DMS53 treated with DMSO at 0.1 percent for 48 hours (cell line): Measurements from ENCODE around the gene DOCK4.
A peak's percentile ranks its signal among the peaks of the same experiment; 100 is the strongest.

Experiments
- DNase-seq: peaks from one replicate; lab custom pipeline; 2025; ENCODE audit not compliant: unreplicated experiment; lab: John Stamatoyannopoulos, UW

Gene DOCK4

DNA sequence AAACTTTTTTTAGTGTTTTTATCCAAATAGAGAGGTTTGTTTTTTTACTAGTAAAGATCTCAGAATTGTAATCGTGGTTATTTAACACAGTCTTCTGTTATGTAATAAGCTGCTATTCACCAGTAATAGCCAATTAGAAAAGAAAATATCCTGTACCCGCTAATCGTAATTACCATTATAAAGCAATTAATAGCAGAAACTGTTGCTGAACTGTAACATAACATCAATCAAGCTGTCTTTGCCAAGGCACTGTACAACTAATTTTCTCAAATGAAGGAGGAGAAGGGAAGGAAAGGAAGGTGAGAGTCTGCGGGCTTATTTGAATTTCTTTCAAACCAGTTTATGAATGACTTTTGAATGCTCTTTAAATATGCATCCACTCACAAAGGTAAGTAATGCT lies 9.6 kb upstream of the DOCK4 start:
- DNase-seq: no peak

DNA sequence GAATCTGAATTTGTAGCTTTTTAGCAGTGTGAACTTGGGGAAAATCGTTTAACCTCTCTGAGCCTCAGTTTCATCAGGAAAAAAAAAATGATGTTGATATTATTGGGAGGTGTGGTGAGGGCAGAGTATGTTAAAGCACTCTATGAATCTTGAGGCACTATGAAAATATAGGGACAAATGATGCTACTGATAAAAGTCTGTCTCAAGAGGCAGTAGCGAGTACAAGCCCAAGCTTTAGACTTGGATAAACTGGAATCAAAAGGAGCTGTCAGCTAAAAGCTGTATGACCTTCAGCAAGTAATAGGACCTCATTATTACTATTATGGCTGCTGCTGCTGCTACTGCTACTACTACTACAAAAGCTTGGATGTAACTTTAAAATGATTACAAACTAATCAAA lies 8.7 kb upstream of the DOCK4 start:
- DNase-seq: no peak

DNA sequence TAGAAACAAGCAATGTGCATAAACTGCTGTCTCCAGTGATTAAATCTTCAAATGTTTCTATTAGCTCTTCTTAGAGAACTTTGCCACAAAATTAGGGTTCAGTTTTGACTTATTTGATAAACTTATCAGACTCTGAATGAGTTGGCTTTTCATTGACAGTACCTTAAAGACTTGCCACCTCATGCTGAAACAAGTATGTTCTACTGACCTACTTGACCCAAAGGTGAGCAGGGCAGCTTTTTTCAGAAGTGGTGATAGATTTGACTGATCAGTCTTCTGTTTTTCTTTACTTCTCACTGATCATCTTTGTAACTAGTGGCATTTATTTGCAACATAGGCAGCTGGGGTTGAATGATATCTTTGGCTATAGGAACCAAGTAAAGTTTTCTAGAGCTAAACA lies 8.1 kb upstream of the DOCK4 start:
- DNase-seq: no peak

DNA sequence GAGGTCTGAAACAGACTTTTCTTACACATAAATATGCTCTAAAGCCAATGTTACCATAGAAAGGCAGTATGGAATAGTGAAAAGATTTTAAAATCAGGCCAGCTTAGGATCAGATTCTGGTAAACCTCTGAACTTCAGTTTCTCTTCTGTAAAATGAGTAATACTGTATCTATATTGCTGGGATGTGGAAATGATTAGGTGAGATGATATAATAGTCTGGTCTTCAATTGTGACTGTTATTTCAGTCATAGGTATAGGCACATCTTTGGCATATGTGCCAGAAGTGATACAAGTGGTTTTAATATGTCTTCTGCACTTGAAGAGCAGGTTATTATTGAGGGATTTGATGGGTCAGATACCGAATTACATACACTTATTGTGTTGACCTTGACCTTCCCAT lies 7.5 kb upstream of the DOCK4 start:
- DNase-seq: no peak

DNA sequence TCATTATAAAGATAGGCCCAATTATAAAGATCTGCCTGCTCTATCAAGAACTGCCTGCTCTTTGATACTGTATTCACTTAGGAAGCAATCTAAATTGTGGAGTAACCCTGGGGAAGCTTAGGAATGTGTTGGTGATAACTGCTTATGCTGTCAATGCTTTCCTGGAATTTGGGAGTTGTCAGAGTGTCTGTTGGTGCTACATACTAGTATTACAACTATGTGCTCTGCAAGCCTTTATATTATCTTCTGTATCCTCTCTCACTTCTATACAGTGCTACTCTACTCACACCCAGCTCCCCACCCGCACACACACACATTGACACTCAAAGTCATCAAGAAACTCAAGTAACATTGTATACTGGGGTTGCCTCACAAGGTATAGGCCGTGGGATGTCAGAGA lies 6.4 kb upstream of the DOCK4 start:
- DNase-seq: no peak

DNA sequence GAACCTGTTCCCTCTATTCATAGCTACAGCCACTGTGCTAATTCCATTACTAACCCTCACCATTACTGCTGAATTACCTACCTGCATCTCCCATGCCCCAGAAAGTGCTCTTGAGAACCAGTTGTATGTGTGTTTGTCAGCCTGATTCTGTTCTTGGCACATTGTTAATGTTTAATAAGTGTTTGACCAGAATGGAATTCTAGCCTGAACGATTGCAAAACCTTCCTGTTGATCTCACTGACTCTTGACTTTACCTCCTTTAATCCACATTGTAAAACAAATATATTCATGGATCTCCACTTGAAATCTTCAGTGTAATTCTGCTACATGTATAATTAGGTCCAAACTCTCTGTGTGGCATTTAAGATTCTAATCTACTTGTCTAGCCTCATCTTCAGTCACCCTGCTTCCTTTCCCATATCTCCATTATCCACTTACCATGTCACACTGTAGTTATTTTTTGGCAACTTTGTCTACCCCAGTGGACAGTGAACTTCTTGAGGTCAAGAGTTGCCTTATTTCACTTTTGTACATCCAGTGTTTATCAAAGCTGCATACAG lies 5.2 kb upstream of the DOCK4 start:
- DNase-seq: peak; percentile 72

DNA sequence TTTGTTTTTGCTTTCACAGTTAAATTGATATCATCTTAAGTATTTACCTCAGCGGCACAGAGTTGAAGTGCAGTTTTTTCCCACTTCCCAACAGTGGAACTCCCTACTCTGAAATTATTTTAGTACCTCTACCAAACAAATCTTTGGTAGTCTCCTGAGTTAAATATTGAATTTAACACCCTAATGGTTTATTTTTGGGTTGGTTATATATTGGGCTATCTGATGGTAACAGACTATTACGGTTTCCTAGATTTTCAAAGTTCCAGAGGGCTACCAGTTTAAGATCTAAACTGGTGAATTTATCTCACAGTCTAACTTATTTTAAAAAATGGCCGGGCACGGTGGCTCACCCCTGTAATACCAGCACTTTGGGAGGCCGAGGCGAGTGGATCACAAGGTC lies 1.6 kb upstream of the DOCK4 start:
- no peak for DNase-seq

DNA sequence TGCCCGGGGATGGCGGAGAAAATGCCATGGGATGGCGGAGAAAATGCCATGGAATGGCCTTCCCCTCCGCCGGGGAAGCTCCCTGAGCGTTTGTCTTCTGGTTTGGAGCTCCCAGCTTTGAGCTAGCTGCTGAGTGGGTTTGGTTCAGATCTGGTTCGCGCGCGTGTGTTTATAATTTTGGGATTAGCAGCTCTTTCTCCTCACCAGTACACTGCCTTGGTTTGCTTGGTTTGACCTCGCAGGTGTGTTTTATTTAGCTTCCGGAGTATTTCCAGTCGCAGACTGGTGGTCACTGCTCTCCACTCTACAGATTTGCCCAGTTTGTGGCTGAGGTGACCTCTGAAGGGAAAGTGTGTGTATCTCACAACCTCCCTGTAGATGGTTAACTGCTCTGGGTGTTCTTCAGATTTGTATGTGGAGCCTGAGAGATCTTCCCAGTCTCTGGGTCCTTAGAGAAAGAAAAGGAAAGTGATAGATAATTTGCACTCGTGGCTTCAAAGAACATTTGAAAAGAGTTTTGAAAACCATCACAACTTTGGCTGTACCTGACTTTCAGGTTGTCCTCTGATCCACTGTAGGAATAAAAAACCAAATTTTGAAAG lies 893 bp upstream of the DOCK4 start:
- peak; percentile 60 for DNase-seq

DNA sequence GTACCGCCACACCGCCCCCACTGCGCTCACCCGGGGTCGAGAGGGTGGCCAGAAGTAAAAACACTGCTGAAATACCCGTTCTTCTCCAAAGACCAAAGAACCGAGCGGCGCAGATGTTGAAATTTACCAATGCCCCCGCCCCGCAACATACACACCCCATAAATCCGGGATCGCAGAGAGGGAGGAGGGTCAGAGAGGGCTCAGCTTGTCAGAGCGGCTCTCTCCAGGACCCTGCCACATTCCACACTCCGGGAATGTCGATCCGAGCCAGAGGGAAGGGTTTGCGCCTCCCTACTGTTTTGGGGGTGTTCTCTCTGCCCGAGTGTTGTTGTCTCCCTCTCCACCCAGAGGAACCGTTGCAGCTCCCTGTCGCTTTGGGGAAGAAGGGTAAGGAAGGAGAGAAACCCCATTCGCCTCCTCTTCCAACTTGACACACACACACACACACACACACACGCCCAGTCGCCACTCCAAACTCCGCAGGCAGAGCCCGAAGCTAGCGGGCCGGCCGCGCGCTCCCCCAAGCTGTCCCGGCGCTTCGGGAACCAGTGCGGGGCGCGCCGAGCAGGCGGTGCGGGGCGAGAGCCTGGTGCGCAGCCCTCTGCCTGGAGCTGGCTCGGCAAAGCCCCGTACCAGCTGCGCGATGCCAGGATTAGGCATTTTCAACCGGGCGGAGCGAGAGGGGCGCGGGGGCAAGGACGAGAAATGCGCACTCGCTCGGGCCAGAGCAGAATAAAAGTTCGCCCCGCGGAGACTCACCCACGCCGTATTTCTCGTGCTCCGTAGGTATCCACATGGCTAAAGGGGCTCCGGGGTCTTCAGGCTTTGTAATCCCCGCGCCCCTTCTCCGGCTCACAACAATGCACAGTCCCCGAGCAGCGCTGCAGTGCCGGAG lies 609 bp downstream of the DOCK4 start:
- peak; percentile 55 for DNase-seq

DNA sequence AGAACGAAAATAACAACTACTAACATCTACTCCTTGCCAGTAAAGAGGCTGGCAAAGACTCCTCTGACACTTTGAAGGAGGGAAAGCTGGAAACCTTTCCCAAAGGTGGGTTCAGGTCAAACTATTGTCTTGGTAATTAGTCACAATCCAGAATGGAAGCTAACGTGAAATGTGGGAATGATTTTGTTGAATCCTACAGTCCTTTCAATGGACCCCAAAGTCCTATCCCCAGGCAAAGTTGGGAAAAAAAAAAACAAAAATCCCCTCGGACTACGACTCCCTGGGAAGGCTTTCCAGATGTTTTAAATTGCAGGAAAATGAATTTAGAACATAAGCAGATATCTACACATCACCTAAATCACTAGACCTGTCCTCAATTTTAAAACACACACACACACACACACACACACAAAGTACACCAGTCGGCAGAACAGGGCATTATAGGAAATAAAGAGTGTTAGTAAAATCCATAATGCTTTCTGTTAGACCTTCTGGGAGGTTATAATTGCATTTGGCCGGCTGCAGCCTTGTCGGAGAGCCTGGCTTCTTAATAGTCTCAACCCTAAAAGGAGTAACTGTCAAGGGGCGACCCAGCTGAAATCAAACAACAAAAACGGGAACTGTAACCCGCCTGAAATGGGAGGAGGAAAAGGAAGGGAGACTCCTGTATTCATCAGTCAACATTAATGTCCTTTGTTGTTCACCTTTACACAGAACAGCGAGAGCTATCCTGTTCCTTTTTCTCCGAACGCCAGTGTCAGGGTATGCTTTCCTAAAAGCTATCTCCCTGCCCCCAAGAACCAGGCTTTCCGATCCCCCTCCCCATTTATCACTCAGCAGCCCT lies 1.5 kb downstream of the DOCK4 start:
- DNase-seq: peak; percentile 53

DNA sequence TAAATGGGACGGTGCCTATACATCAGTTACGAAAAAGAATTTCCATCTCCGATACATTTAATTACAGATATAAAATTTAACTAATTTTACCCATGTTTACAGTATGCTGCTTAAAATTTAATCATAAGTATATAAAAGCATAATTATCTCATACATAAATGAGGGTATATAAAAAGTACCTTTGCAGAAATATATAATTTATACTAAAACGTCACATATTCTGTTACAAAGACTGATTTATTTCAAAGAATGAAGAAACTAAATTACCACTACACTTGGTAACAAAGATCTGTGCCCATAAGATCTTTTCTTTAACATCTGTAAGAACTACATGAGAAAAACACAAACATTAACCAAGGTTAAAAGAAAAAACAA lies 2.8 kb downstream of the DOCK4 start:
- DNase-seq: no peak

DNA sequence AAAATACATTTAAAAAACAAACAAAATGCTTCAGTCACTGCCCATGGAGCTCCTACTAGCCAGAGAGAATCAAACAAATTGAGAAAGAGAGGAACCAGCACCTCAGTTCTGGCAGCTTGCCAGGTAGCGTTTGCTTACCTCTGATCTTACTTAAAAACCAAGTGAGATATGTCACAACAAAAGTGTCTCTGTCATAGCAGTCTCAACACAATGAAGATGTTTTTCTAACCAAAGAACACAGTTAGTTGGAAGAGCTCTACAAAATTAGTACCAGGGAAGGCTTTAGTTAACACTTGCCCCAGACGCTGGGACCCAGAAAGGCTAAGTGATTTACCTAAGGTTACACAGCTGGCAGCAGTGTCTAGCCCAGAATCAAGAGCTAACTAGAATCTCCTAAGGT lies 3.4 kb downstream of the DOCK4 start:
- peak; percentile 36 for DNase-seq

DNA sequence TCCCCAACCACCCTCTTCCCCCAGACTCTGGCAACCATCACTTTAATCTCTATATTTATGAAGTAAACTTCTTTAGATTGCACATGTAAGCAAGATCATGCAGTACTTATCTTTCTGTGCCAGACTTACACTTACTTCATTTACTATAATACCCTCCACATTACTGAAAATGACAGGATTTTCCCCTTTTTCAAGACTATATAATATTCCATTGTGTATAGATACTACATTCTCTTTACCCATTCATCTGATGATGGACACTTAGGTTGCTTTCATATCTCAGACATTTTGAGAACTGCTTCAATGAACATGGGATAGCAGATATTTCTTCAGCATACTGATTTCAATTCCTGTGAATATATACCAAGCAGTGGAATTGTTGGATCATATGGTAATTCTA lies 4.4 kb downstream of the DOCK4 start:
- no peak for DNase-seq

DNA sequence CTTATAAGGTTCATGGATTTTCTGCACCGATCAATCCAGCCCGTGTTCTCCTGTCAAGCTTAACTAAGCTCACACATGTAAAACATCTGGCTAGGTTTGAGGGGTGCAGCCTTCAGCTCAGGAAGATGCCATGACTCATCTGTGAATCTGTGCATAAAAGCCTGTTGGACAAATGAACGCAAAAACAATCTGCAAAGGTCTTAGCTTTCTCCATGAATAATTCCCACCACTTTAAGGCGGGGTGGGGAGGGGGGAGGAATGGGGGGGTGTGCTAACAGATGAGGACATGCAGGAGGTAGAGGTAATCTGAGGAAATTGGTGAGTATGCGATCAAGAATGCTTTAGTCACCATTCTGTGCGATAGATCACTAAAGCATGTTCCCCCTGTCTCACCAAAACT lies 4.8 kb downstream of the DOCK4 start:
- no peak for DNase-seq

DNA sequence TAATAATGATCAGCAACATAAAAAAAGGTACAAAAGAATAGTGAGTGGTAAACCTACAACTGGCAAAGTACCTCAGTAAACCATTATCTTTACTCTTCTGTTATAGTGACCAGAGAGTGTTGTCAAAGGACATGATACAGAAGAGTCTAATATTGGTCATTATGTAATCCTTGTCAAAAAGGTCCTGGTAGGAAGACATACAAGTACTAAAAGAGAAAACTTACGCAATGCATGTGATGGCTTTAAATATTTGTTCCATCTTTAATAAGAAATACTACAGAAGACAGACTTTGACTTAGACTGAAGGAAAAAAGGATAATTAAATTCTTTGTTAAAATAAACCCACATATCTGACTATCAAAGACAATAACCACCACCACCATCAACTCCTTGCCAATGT lies 6.5 kb downstream of the DOCK4 start:
- DNase-seq: no peak

DNA sequence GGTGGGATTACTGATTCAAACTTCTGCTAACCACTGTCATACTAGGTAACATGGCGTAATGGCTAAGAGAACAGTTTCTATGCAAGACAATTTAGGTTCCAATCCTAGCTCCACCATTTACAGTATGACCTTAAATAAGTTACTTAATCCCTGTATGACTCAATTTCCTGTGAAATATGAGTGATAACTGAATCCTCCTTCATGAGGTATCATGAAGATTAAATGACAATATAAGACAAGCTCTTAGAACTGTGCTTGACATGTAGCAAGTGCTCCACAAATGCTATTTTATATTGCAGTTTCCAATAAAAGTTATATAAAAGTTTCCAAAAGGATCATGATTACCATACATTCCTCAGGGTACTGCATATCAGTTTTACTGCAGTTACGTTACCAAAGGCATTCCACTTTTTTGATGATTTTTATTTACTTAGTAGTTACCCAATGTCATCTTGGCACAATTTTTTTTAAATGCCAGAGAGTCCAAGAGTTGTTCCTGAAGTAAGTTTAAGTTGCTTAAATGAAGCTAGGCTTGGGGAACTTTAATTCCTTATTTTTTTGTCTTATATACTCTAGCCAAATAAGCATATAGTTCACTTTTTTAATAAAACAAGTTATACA lies 7.1 kb downstream of the DOCK4 start:
- peak; percentile 41 for DNase-seq

DNA sequence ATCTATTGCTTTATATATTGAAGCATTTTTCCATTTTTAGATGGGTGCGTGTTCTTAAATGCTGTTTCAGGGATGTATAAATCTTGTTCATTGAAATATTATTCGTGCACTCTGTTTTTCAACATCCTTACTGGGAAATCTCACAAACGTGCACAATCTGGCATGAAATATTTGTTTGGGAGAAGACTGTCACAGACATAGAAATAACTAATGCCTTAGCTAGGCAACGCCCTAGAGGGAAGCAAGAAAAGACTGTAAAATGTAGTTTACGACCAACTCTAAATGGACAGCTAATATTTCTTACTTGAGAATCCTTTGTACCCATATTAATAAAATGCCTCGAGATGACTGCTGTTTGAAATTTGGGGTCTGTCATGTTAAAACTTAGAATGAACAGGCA lies 8.9 kb downstream of the DOCK4 start:
- DNase-seq: no peak

DNA sequence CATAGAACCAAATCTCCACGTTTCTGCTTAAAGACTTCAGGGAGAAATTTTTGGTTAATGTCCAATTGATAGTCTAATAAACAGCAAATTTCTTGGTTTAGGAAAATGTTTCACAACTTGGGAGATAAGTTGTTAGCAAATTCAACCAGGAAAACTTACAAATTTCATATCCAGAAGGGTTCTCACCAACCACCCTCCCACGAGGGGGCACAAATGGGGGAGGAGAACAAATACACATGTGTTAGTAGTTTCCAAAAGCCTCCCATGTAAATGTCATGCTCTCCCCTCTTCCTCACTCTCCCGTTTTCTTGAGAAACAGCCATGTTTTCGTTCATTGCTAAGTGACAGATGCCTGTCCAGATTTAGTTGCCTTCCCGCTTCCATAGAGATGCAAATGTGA lies 10.5 kb downstream of the DOCK4 start:
- no peak for DNase-seq

DNA sequence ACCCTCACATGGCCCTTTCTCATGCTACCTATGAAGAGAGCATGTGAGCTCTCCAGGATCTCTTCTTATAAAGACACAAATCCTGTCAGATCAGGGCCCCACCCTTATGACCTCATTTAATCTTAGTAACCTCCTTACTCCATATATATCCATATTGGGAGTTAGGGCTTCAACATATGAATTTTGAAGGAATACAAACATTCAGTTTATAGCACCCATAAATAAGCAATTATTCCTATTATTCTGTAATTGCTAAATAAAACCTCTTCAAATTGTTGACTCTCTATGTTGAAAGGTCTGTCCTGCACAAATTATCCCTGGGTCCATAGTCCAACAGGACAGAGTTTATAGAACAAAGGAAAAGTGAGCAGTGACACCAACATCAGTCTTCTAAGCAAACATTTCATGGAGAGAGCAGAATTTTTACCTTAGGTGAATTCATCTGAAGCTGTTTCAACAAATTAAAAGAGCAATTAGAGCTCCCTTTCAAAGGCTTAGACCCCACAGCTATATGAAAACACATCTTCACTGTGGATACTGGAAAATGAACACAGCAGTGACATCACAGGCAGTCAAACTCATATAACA lies 12.2 kb downstream of the DOCK4 start:
- peak; percentile 91 for DNase-seq

DNA sequence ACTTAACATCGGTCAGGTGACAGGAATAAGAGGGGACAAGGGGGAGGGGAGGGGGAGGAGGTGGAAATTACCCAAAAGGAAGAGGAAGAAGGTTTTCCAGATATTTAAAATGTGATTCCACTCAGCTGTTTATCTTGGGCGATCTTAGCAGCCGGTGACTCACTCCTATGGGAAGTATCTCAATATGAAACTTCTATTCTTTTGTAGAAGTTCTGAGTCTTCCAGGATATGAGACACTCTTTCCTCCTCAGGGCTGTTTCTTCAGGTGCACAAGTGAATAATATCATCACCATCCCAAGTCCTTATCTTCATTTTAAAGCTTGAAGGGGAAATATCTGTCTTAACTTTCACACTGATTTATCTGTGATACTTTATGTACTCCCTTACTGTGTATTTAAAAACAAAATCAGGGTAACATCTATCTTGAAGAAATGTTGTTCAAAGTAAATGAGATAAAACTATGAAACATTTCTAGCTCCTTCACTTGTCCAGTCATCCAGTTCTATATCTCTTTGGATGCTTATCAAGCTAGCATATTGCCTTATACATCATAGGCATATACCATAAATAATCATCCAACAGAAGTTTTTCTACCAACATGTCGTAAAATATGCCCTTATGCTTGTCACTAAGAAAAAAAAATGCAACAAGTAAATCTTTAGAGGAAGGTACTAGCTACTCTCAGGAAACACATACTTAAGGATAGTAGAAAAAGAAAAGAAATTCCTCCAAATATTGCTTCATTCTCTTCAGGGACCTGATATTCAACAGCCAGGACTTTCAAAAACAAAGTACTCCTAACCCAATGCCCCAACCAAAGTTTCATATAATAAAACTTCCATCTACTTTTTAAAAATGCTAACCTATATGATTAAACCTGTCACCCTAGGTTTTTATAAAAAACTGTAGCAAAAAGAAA lies 13.7 kb downstream of the DOCK4 start:
- DNase-seq: no peak
